A172 (cell line): Measurements from ENCODE around the gene DNAJB13. TPM values are rescaled to one million over a fixed set of nuclear protein-coding genes. Genes with fewer than 3 reads are reported as not detected.
A peak's percentile ranks its signal among the peaks of the same experiment; 100 is the strongest.
"Not testable (repeated sequence)": the region's sequence is repeated elsewhere in the genome, so short reads cannot be mapped to it uniquely, and the experiment has no call there.

Source experiments
- DNase-seq: peaks from one replicate; pipeline ENCODE4 v3.0.0-alpha.2; 2015; ENCODE audit warnings: low spot score
- total RNA-seq: library from RNA; depleted of rRNA; stranded (reverse); fragments of >200 nt; shearing (Covaris generic); gene quantifications from 2 replicates; pipeline ENCODE4 v1.2.3, GENCODE V29; 2014

Gene DNAJB13
- total RNA-seq, 1 experiment from 2014 or later: not detected

GRCh38 chr11:73977856-73978519, 27.2 kb downstream of the DNAJB13 start:
- DNase-seq: no peak

GRCh38 chr11:73978576-73979086, 27.8 kb downstream of the DNAJB13 start:
- DNase-seq: no peak

GRCh38 chr11:73980001-73980961, 29.5 kb downstream of the DNAJB13 start:
- DNase-seq: no peak

- DNase-seq: no peak
These were observed 30.4 kb downstream of the DNAJB13 start for GRCh38 chr11:73981051-73981805.

GRCh38 chr11:73982595-73982989, 31.8 kb downstream of the DNAJB13 start, which contains the start of gene UCP2:
Gene UCP2, minus strand, starts transcription at chr11:73982843. Its CDS starts 4,465 bp downstream, at chr11:73978378.
- DNase-seq: no peak

GRCh38 chr11:73982990-73983740, 32.3 kb downstream of the DNAJB13 start:
- peak; percentile 88 for DNase-seq

GRCh38 chr11:73983741-73984538, 33.1 kb downstream of the DNAJB13 start:
- DNase-seq: no peak

- DNase-seq: not testable (repeated sequence)
These were observed 34.8 kb downstream of the DNAJB13 start for GRCh38 chr11:73985661-73986060.

GRCh38 chr11:73988227-73988626, 37.4 kb downstream of the DNAJB13 start:
- DNase-seq: no peak

GRCh38 chr11:73989156-73989555, 38.3 kb downstream of the DNAJB13 start:
- DNase-seq: no peak

GRCh38 chr11:73990730-73991129, 39.9 kb downstream of the DNAJB13 start:
- no peak for DNase-seq

GRCh38 chr11:73991471-73992006, 40.7 kb downstream of the DNAJB13 start:
- DNase-seq: no peak

- no peak for DNase-seq
These were observed 44.4 kb downstream of the DNAJB13 start for GRCh38 chr11:73995247-73995646.

GRCh38 chr11:73995731-73996130, 44.9 kb downstream of the DNAJB13 start:
- no peak for DNase-seq

GRCh38 chr11:73996161-73996747, 45.4 kb downstream of the DNAJB13 start:
- no peak for DNase-seq

- no peak for DNase-seq
These were observed 46.4 kb downstream of the DNAJB13 start for GRCh38 chr11:73997120-73997770.

- no peak for DNase-seq
These were observed 48.2 kb downstream of the DNAJB13 start for GRCh38 chr11:73998846-73999575.

- no peak for DNase-seq
These were observed 48.9 kb downstream of the DNAJB13 start for GRCh38 chr11:73999581-74000306.
